ENCODE results near the gene TM9SF3.

DNA sequence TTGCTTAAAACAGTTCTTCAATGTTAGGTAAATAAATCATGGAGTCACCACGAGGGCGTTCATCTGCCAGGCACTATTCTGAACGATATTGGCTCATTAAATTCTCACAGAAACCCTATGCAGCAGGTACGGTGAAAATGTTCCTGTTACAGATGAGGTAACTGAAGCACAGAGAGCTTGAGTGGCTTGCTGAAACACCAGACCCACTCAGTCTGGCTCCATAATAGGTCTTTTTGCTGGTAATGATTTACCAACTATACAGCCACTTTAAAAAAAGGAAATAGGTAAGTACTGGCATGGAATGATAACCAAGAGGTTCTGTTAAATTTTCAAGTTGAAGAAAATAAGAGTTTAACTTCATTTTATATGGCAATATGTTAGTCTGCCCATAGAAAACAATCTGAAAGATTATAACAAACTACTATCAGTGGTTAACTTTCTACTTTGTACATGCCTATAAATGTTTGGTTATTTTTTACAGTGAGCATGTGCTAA, 1.3 kb upstream of the TM9SF3 start:
- TF ChIP-seq, protein P1, sequence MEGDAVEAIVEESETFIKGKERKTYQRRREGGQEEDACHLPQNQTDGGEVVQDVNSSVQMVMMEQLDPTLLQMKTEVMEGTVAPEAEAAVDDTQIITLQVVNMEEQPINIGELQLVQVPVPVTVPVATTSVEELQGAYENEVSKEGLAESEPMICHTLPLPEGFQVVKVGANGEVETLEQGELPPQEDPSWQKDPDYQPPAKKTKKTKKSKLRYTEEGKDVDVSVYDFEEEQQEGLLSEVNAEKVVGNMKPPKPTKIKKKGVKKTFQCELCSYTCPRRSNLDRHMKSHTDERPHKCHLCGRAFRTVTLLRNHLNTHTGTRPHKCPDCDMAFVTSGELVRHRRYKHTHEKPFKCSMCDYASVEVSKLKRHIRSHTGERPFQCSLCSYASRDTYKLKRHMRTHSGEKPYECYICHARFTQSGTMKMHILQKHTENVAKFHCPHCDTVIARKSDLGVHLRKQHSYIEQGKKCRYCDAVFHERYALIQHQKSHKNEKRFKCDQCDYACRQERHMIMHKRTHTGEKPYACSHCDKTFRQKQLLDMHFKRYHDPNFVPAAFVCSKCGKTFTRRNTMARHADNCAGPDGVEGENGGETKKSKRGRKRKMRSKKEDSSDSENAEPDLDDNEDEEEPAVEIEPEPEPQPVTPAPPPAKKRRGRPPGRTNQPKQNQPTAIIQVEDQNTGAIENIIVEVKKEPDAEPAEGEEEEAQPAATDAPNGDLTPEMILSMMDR (IDR thresholded peaks at IDR 0.05; ENCODE audit: poor library complexity) = no peak
- TF ChIP-seq EZH2 (IDR thresholded peaks at IDR 0.05; ENCODE audit: borderline replicate concordance) = no peak
